Small intestine (tissue), 7 donors: ENCODE results near the gene IL1RAPL1. TPM values are rescaled to one million over a fixed set of nuclear protein-coding genes. Genes with fewer than 3 reads are reported as not detected.

Experiments used
- DNase-seq, 2 donors: peaks; one replicate each; pipeline versions ENCODE4 v3.0.0 to v3.0.0-alpha.2; 2013
- FAIRE-seq: peaks from 2 replicates; lab custom pipeline; 2012; peaks lifted over from hg19 to GRCh38; lab: Jason Lieb, UNC
- H3K27ac ChIP-seq, 3 donors: one replicate each; pipeline ENCODE4 v1.5.1; 2013; ENCODE audit warnings: low read length in 2 of 3, mild to moderate bottlenecking in 2 of 3, control low read depth in 1 of 3, inconsistent platforms in 1 of 3, low read depth in 1 of 3, moderate library complexity in 1 of 3
- H3K27me3 ChIP-seq, 3 donors: one replicate each; pipeline ENCODE4 v1.6.1; 2013; ENCODE audit warnings: low read length in 3 of 3, inconsistent platforms in 1 of 3; ENCODE audit not compliant: control insufficient read depth in 3 of 3, insufficient read depth in 3 of 3
- H3K36me3 ChIP-seq, 3 donors: one replicate each; pipeline ENCODE4 v1.6.1; 2013; ENCODE audit warnings: low read length in 3 of 3, inconsistent platforms in 1 of 3, low read depth in 1 of 3, mild to moderate bottlenecking in 1 of 3, moderate library complexity in 1 of 3; ENCODE audit not compliant: control insufficient read depth in 3 of 3, insufficient read depth in 2 of 3
- H3K4me1 ChIP-seq, 3 donors: one replicate each; pipeline ENCODE4 v1.6.1; 2013; ENCODE audit warnings: low read length in 2 of 3, inconsistent platforms in 1 of 3, low read depth in 1 of 3, mild to moderate bottlenecking in 1 of 3, moderate library complexity in 1 of 3; ENCODE audit not compliant: control insufficient read depth in 3 of 3, insufficient read depth in 2 of 3
- H3K4me3 ChIP-seq, 3 donors: one replicate each; pipeline ENCODE4 v1.5.1; 2013; ENCODE audit warnings: low read length in 3 of 3, control low read depth in 1 of 3, inconsistent platforms in 1 of 3, low read depth in 1 of 3, mild to moderate bottlenecking in 1 of 3, moderate library complexity in 1 of 3
- H3K9me3 ChIP-seq, 2 donors: one replicate each; pipeline ENCODE4 v1.6.1; 2013; ENCODE audit warnings: low read depth in 1 of 2, low read length in 1 of 2; ENCODE audit not compliant: control insufficient read depth in 2 of 2, insufficient read depth in 1 of 2
- WGBS, 3 donors: extraction: QIAGEN DNeasy Blood & Tissue Kit; methylation state at CpG; one replicate each; pipeline ENCODE4 v1.1.7; 2013; 5-methylcytosine and 5-hydroxymethylcytosine counted together
- polyA plus RNA-seq, 4 donors: library from polyadenylated mRNA; stranded (reverse) in 3 of 4; unstranded in 1 of 4; fragments of 200-250 nt in 3 of 4; fragments of 120-200 nt in 1 of 4; gene quantifications; one replicate each; pipeline versions ENCODE4 v1.2.1 to v1.2.3, GENCODE V29; 2013
- donor health status: healthy with polysubstance abuse.
- donor health status: control.
- donor health status: control.
- donor health status: Bipolar disorder and iron deficiency.
- donor health status: healthy.

The IL1RAPL1 gene
- polyA plus RNA-seq, 4 donors = 0.04 to 0.27 TPM; not detected in 2

- DNase-seq = no peak
- no peak for FAIRE-seq
- H3K27me3 ChIP-seq = no peaks in the 10 kb centered on the region
- 63 to 88% (median 73%) methylated on average over 3 of the region's 3 CpGs for WGBS, 3 donors
- no peak overlapping the region for H3K4me3 ChIP-seq
- H3K27ac ChIP-seq = no peak overlapping the region
- no peaks in the 10 kb centered on the region for H3K4me1 ChIP-seq
- H3K9me3 ChIP-seq = peaks cover 0 to 4% of the 10 kb centered on the region in 2 donors
- H3K36me3 ChIP-seq = no peaks in the 10 kb centered on the region
Observed at GRCh38 chrX:29561417-29561816, 974.2 kb downstream of the IL1RAPL1 start.

- Histone ChIP-seq H3K36me3 (no peaks in the 10 kb centered on the region), H3K27ac (no peak overlapping the region), H3K27me3 (no peaks in the 10 kb centered on the region), H3K4me1 (no peaks in the 10 kb centered on the region), H3K4me3 (no peak overlapping the region), H3K9me3 (peaks cover 0 to 2% of the 10 kb centered on the region in 2 donors)
- 69 to 92% (median 82%) methylated on average over 4 of the region's 4 CpGs for WGBS, 3 donors
- FAIRE-seq (no peak), DNase-seq (no peak)
Observed at GRCh38 chrX:29580560-29580959, 993.3 kb downstream of the IL1RAPL1 start.

- Histone ChIP-seq H3K9me3 (peaks cover 0 to 2% of the 10 kb centered on the region in 2 donors), H3K27me3 (no peaks in the 10 kb centered on the region), H3K4me3 (no peak overlapping the region), H3K27ac (no peak overlapping the region), H3K4me1 (no peaks in the 10 kb centered on the region), H3K36me3 (no peaks in the 10 kb centered on the region)
- FAIRE-seq = no peak
- DNase-seq = no peak
- WGBS, 3 donors = 73 to 93% (median 75%) methylated on average over 2 of the region's 2 CpGs
Observed at GRCh38 chrX:29581223-29581622, 994.0 kb downstream of the IL1RAPL1 start.

- no peaks in the 10 kb centered on the region for H3K4me1 ChIP-seq
- H3K27ac ChIP-seq = no peak overlapping the region
- WGBS, 3 donors = 46 to 75% (median 63%) methylated on average over 2 of the region's 2 CpGs
- no peaks in the 10 kb centered on the region for H3K36me3 ChIP-seq
- FAIRE-seq (no peak), DNase-seq (no peak)
- no peak overlapping the region for H3K4me3 ChIP-seq
- H3K9me3 ChIP-seq = peaks cover 0 to 2% of the 10 kb centered on the region in 2 donors
- H3K27me3 ChIP-seq = no peaks in the 10 kb centered on the region
Observed at GRCh38 chrX:29587107-29587506, 999.9 kb downstream of the IL1RAPL1 start.

- no peaks in the 10 kb centered on the region for H3K27me3 ChIP-seq
- H3K4me1 ChIP-seq = no peaks in the 10 kb centered on the region
- DNase-seq (no peak), FAIRE-seq (no peak)
- no peak overlapping the region for H3K4me3 ChIP-seq
- no peaks in the 10 kb centered on the region for H3K36me3 ChIP-seq
- 40 to 69% (median 46%) methylated on average over 3 of the region's 3 CpGs for WGBS, 3 donors
- H3K27ac ChIP-seq = no peak overlapping the region
- no peaks in the 10 kb centered on the region for H3K9me3 ChIP-seq
Observed at GRCh38 chrX:29590921-29591320, 1003.7 kb downstream of the IL1RAPL1 start.

GRCh38 chrX:29604381-29604780, 1017.1 kb downstream of the IL1RAPL1 start:
- 85 to 95% (median 91%) methylated on average over 7 of the region's 7 CpGs for WGBS, 3 donors
- no peaks in the 10 kb centered on the region for H3K27me3 ChIP-seq
- H3K4me3 ChIP-seq = no peak overlapping the region
- H3K36me3 ChIP-seq = no peaks in the 10 kb centered on the region
- H3K9me3 ChIP-seq = no peaks in the 10 kb centered on the region
- no peak for FAIRE-seq
- DNase-seq = no peak
- no peaks in the 10 kb centered on the region for H3K4me1 ChIP-seq
- H3K27ac ChIP-seq = no peak overlapping the region

- Histone ChIP-seq H3K4me1 (no peaks in the 10 kb centered on the region), H3K27ac (no peak overlapping the region), H3K27me3 (no peaks in the 10 kb centered on the region), H3K36me3 (no peaks in the 10 kb centered on the region), H3K4me3 (no peak overlapping the region), H3K9me3 (no peaks in the 10 kb centered on the region)
- DNase-seq (no peak), FAIRE-seq (no peak)
- 72 to 80% (median 76%) methylated on average over 3 of the region's 3 CpGs for WGBS, 3 donors
Observed at GRCh38 chrX:29617276-29617675, 1030.0 kb downstream of the IL1RAPL1 start.

- DNase-seq = no peak
Observed at GRCh38 chrX:29617725-29618124, 1030.5 kb downstream of the IL1RAPL1 start.

GRCh38 chrX:29627833-29628232, 1040.6 kb downstream of the IL1RAPL1 start:
- H3K36me3 ChIP-seq = no peaks in the 10 kb centered on the region
- H3K9me3 ChIP-seq = no peaks in the 10 kb centered on the region
- FAIRE-seq (no peak), DNase-seq (no peak)
- no peak overlapping the region for H3K27ac ChIP-seq
- WGBS, 3 donors = 29 to 57% (median 35%) methylated on average over 1 of the region's 1 CpG
- no peak overlapping the region for H3K4me3 ChIP-seq
- H3K4me1 ChIP-seq = no peaks in the 10 kb centered on the region
- no peaks in the 10 kb centered on the region for H3K27me3 ChIP-seq

More at GRCh38 chrX:29617725-29618124, 1030.5 kb downstream of the IL1RAPL1 start:
- no peaks in the 10 kb centered on the region for H3K36me3 ChIP-seq
- WGBS, 3 donors = 54 to 75% (median 55%) methylated on average over 4 of the region's 4 CpGs
- FAIRE-seq = no peak
- no peaks in the 10 kb centered on the region for H3K9me3 ChIP-seq
- H3K4me3 ChIP-seq = no peak overlapping the region
- H3K27me3 ChIP-seq = no peaks in the 10 kb centered on the region
- no peaks in the 10 kb centered on the region for H3K4me1 ChIP-seq
- H3K27ac ChIP-seq = no peak overlapping the region
